Ammon's horn (tissue), 1 donor: ENCODE data around the gene TRIM60.
"Not testable (repeated sequence)": the region's sequence is repeated elsewhere in the genome, so short reads cannot be mapped to it uniquely, and the experiment has no call there.

Source experiments
- DNase-seq: peaks from one replicate; pipeline ENCODE4 v3.0.0-alpha.2; 2016; ENCODE audit warnings: low spot score

The TRIM60 gene

GRCh38 chr4:165053645-165054044 is 21.8 kb downstream of the TRIM60 start, which contains the start of gene TRIM75:
Gene TRIM75 (plus strand): TSS chr4:165053866. CDS start chr4:165059148, 5,282 bp downstream.
- no peak for DNase-seq

- no peak for DNase-seq
Measured at GRCh38 chr4:165055601-165056000, 23.8 kb downstream of the TRIM60 start.

- no peak for DNase-seq
Measured at GRCh38 chr4:165058666-165059065, 26.9 kb downstream of the TRIM60 start.

GRCh38 chr4:165059386-165059785 is 27.6 kb downstream of the TRIM60 start:
- no peak for DNase-seq

GRCh38 chr4:165060938-165061337 is 29.1 kb downstream of the TRIM60 start:
- DNase-seq, result peak; percentile 5

- no peak for DNase-seq
Measured at GRCh38 chr4:165070560-165070959, 38.8 kb downstream of the TRIM60 start.

GRCh38 chr4:165073346-165073745 is 41.5 kb downstream of the TRIM60 start:
- DNase-seq, result not testable (repeated sequence)

- no peak for DNase-seq
Measured at GRCh38 chr4:165077034-165077578, 45.3 kb downstream of the TRIM60 start.

GRCh38 chr4:165079476-165079875 is 47.7 kb downstream of the TRIM60 start:
- DNase-seq, result peak; percentile 35

- not testable (repeated sequence) for DNase-seq
Measured at GRCh38 chr4:165084787-165085186, 53.0 kb downstream of the TRIM60 start.

- no peak for DNase-seq
Measured at GRCh38 chr4:165085946-165086345, 54.1 kb downstream of the TRIM60 start.

GRCh38 chr4:165088366-165088765 is 56.6 kb downstream of the TRIM60 start:
- DNase-seq, result no peak
